ENCODE data around the gene ALDH1L2. TPM values are rescaled to one million over a fixed set of nuclear protein-coding genes. Genes with fewer than 3 reads are reported as not detected.

ALDH1L2 gene
- total RNA-seq, 3 donors from 2014 or later (not counting 1 experiment from before 2014, with no cell fraction given): 1.1 TPM; not detected in 2

DNA sequence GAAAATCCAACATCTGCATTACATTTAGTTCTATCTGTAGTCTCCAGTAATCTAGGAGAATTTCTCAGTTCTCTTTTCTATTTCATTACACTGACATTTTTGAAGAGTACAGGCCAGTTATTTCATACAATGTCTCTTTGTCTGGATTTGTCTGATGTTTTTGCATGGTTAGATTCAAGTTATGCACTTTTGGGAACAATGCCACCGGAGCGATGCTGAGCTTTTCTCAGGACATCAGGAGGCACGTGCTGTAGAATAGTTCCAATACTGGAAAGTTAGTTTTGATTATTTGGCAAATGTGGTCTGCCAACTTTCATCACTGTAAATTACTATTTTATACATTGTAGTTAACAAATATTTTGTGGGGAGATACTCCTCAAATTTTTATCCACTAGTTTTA lies 43.1 kb downstream of the ALDH1L2 start:
- Histone ChIP-seq H3K4me3 (ENCODE audit: low read length) (no peak overlapping the region), H3K36me3 (ENCODE audit: control insufficient read depth, insufficient read depth, low read length) (no peaks in the 10 kb centered on the region), H3K9me3 (ENCODE audit: control insufficient read depth, insufficient read depth, low read length) (no peaks in the 10 kb centered on the region), H3K27me3 (ENCODE audit: control insufficient read depth, insufficient read depth, low read length) (no peaks in the 10 kb centered on the region), H3K27ac (ENCODE audit: low read length) (no peak overlapping the region), H3K4me1 (ENCODE audit: control insufficient read depth, insufficient read depth, low read length) (no peaks in the 10 kb centered on the region)
- DNase-seq (no peak), ATAC-seq (no peak)
- Mint-ChIP-seq H3K36me3 (no peaks in the 10 kb centered on the region), H3K9me3 (no peaks in the 10 kb centered on the region), H3K4me1 (peaks cover 6 to 8% of the 10 kb centered on the region in 2 donors), H3K27ac (no peak overlapping the region), H3K4me3 (no peak overlapping the region), H3K27me3 (ENCODE audit: low read depth in 2 of 2) (no peaks in the 10 kb centered on the region)
- 95% methylated on average over 3 of the region's 3 CpGs for WGBS (ENCODE audit: insufficient coverage)
- TF ChIP-seq, protein P1, sequence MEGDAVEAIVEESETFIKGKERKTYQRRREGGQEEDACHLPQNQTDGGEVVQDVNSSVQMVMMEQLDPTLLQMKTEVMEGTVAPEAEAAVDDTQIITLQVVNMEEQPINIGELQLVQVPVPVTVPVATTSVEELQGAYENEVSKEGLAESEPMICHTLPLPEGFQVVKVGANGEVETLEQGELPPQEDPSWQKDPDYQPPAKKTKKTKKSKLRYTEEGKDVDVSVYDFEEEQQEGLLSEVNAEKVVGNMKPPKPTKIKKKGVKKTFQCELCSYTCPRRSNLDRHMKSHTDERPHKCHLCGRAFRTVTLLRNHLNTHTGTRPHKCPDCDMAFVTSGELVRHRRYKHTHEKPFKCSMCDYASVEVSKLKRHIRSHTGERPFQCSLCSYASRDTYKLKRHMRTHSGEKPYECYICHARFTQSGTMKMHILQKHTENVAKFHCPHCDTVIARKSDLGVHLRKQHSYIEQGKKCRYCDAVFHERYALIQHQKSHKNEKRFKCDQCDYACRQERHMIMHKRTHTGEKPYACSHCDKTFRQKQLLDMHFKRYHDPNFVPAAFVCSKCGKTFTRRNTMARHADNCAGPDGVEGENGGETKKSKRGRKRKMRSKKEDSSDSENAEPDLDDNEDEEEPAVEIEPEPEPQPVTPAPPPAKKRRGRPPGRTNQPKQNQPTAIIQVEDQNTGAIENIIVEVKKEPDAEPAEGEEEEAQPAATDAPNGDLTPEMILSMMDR (IDR thresholded peaks at IDR 0.05): no peak
- intact Hi-C loops (cut with micrococcal nuclease): no loop called here

GRCh38 chr12:105040476-105040875 lies 43.8 kb downstream of the ALDH1L2 start:
- Histone ChIP-seq H3K4me3 (ENCODE audit: low read length) (no peak overlapping the region), H3K27ac (ENCODE audit: low read length) (no peak overlapping the region), H3K4me1 (ENCODE audit: control insufficient read depth, insufficient read depth, low read length) (no peaks in the 10 kb centered on the region), H3K9me3 (ENCODE audit: control insufficient read depth, insufficient read depth, low read length) (no peaks in the 10 kb centered on the region), H3K36me3 (ENCODE audit: control insufficient read depth, insufficient read depth, low read length) (no peaks in the 10 kb centered on the region), H3K27me3 (ENCODE audit: control insufficient read depth, insufficient read depth, low read length) (no peaks in the 10 kb centered on the region)
- TF ChIP-seq, protein P1 (IDR thresholded peaks at IDR 0.05): no peak
- Mint-ChIP-seq H3K9me3 (no peaks in the 10 kb centered on the region), H3K4me1 (peaks cover 6 to 8% of the 10 kb centered on the region in 2 donors), H3K27me3 (ENCODE audit: low read depth in 2 of 2) (no peaks in the 10 kb centered on the region), H3K36me3 (no peaks in the 10 kb centered on the region), H3K27ac (no peak overlapping the region), H3K4me3 (no peak overlapping the region)
- WGBS (ENCODE audit: insufficient coverage): 60% methylated on average over 2 of the region's 2 CpGs
- intact Hi-C loops (cut with micrococcal nuclease): no loop called here
- no peak for DNase-seq
- ATAC-seq: no peak

- H3K27ac ChIP-seq (ENCODE audit: low read length): no peak overlapping the region
- ATAC-seq: no peak
- H3K4me1 Mint-ChIP-seq: peaks cover 6 to 8% of the 10 kb centered on the region in 2 donors
Measured at GRCh38 chr12:105036937-105037649, 47.2 kb downstream of the ALDH1L2 start.

More at GRCh38 chr12:105036937-105037649, 47.2 kb downstream of the ALDH1L2 start:
- no peaks in the 10 kb centered on the region for H3K36me3 Mint-ChIP-seq
- Histone ChIP-seq H3K9me3 (ENCODE audit: control insufficient read depth, insufficient read depth, low read length) (no peaks in the 10 kb centered on the region), H3K4me3 (ENCODE audit: low read length) (no peak overlapping the region), H3K27me3 (ENCODE audit: control insufficient read depth, insufficient read depth, low read length) (no peaks in the 10 kb centered on the region), H3K4me1 (ENCODE audit: control insufficient read depth, insufficient read depth, low read length) (no peaks in the 10 kb centered on the region), H3K36me3 (ENCODE audit: control insufficient read depth, insufficient read depth, low read length) (no peaks in the 10 kb centered on the region)
- no peaks in the 10 kb centered on the region for H3K9me3 Mint-ChIP-seq
- H3K27ac Mint-ChIP-seq: peak overlapping the region in 1 of 2 donors; percentile 5
- no peaks in the 10 kb centered on the region for H3K27me3 Mint-ChIP-seq (ENCODE audit: low read depth in 2 of 2)
- TF ChIP-seq, protein P1 (IDR thresholded peaks at IDR 0.05): no peak
- intact Hi-C loops (cut with micrococcal nuclease): no loop called here
- DNase-seq: peak in 1 of 2 donors; percentile 20
- H3K4me3 Mint-ChIP-seq: no peak overlapping the region
- WGBS (ENCODE audit: insufficient coverage): 50% methylated on average over 2 of the region's 3 CpGs
